ENCODE measurements around the gene PACSIN3.

PACSIN3 gene

DNA sequence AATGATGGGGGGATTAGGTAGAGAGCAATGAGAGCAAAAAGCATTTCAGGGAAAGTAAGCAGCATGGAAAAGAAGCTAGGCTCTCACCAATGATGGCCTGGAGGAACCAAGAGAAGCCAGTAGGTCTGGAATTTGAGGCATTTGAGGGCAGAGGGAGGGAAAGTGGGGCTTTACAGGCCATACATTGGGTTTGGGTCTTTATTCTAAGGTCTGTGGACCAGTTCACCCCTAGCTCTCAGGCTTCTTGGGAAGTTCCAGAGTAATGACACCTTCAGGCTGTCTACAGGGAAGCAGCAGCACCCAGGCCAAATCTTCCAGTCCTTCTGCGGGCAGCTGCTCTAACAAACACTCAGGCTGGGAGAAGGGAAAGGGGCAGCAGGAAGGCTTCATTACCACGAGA is 39.0 kb downstream of the PACSIN3 start:
- Histone ChIP-seq H3F3A (ENCODE audit: control insufficient read depth, insufficient read depth) (peaks cover 1% of the 10 kb centered on the region; the same call in 1 of the 2 replicates), H3K36me3 (ENCODE audit: control insufficient read depth, low read length) (no peaks in the 10 kb centered on the region), H3K27ac (ENCODE audit: low read depth, low read length) (no peak overlapping the region), H4K20me1 (ENCODE audit: control insufficient read depth, insufficient read depth, low read depth, low read length) (no peaks in the 10 kb centered on the region), H3K9me2 (replicated peaks; ENCODE audit: control insufficient read depth, low read length) (no peaks in the 10 kb centered on the region), H3K4me2 (ENCODE audit: low read length) (no peak overlapping the region), H3K4me1 (ENCODE audit: control insufficient read depth, low read length) (peaks cover 29% of the 10 kb centered on the region), H3K79me2 (ENCODE audit: control insufficient read depth, low read length) (no peaks in the 10 kb centered on the region), H3K27me3 (ENCODE audit: control insufficient read depth, low read length) (no peaks in the 10 kb centered on the region), H3K9me3 (ENCODE audit: control insufficient read depth, insufficient read depth, low read length) (no peaks in the 10 kb centered on the region), H3K4me3 (ENCODE audit: low read length) (no peak overlapping the region)
- no peak for TF ChIP-seq EZH2phosphoT487 (IDR thresholded peaks at IDR 0.05; ENCODE audit: borderline replicate concordance, low read length)
- TF ChIP-seq, protein P1, sequence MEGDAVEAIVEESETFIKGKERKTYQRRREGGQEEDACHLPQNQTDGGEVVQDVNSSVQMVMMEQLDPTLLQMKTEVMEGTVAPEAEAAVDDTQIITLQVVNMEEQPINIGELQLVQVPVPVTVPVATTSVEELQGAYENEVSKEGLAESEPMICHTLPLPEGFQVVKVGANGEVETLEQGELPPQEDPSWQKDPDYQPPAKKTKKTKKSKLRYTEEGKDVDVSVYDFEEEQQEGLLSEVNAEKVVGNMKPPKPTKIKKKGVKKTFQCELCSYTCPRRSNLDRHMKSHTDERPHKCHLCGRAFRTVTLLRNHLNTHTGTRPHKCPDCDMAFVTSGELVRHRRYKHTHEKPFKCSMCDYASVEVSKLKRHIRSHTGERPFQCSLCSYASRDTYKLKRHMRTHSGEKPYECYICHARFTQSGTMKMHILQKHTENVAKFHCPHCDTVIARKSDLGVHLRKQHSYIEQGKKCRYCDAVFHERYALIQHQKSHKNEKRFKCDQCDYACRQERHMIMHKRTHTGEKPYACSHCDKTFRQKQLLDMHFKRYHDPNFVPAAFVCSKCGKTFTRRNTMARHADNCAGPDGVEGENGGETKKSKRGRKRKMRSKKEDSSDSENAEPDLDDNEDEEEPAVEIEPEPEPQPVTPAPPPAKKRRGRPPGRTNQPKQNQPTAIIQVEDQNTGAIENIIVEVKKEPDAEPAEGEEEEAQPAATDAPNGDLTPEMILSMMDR (IDR thresholded peaks at IDR 0.05; ENCODE audit: low read depth, low read length, poor library complexity, severe bottlenecking), result no peak

DNA sequence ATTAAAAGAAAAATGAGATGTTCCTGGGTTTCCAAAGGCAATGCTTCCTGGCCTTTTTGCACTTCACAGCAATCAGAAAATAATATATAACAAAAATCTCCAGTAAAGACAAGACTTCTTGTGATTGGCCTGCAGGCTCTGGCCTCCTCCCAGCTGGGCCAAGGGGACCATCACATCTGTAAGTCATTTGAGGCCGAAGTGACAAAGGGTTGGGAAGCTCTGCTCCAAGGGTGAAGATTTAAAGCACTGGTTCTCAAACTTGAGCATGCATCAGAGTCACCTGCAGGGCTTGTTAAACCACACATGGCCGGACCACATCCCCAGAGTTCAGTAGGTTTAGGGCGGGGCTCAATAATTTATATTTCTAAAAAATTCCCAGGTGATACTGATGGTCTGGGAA is 41.7 kb downstream of the PACSIN3 start:
- Histone ChIP-seq H3K27me3 (ENCODE audit: control insufficient read depth, low read length) (no peaks in the 10 kb centered on the region), H3K9me2 (replicated peaks; ENCODE audit: control insufficient read depth, low read length) (no peaks in the 10 kb centered on the region), H3K36me3 (ENCODE audit: control insufficient read depth, low read length) (no peaks in the 10 kb centered on the region), H3K27ac (ENCODE audit: low read depth, low read length) (no peak overlapping the region), H3K4me3 (ENCODE audit: low read length) (no peak overlapping the region), H3F3A (ENCODE audit: control insufficient read depth, insufficient read depth) (no peaks in the 10 kb centered on the region), H3K4me1 (ENCODE audit: control insufficient read depth, low read length) (peaks cover 10% of the 10 kb centered on the region), H3K9me3 (ENCODE audit: control insufficient read depth, insufficient read depth, low read length) (no peaks in the 10 kb centered on the region), H3K79me2 (ENCODE audit: control insufficient read depth, low read length) (no peaks in the 10 kb centered on the region), H3K4me2 (ENCODE audit: low read length) (no peak overlapping the region), H4K20me1 (ENCODE audit: control insufficient read depth, insufficient read depth, low read depth, low read length) (no peaks in the 10 kb centered on the region)
- no peak for TF ChIP-seq EZH2phosphoT487 (IDR thresholded peaks at IDR 0.05; ENCODE audit: borderline replicate concordance, low read length)
- TF ChIP-seq, protein P1 (IDR thresholded peaks at IDR 0.05; ENCODE audit: low read depth, low read length, poor library complexity, severe bottlenecking), result no peak

DNA sequence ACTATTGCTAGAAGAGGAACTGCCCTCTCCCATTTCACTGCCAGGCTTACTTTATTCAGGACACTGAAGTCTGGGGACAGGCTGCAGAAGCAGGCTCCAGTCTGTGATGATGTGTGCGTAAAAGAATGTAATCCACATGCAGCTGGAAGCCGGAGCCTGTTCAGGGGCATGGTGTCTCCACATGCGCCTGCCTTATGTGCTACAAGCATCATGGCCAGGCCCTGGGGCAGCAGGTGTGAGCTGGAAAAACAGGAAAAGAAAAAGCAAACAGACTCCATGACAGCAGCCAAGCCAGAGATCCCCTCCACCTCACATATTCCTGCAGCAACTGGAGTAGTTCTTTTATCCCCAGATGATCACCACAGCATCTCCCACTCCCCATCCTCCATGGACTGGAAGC is 42.9 kb downstream of the PACSIN3 start:
- no peaks in the 10 kb centered on the region for H3K36me3 ChIP-seq (ENCODE audit: control insufficient read depth, low read length)
- peaks cover 10% of the 10 kb centered on the region for H3K4me1 ChIP-seq (ENCODE audit: control insufficient read depth, low read length)
- H3K27me3 ChIP-seq (ENCODE audit: control insufficient read depth, low read length), result no peaks in the 10 kb centered on the region
- H3K27ac ChIP-seq (ENCODE audit: low read depth, low read length), result no peak overlapping the region
- no peak overlapping the region for H3K4me3 ChIP-seq (ENCODE audit: low read length)
- no peaks in the 10 kb centered on the region for H3K9me3 ChIP-seq (ENCODE audit: control insufficient read depth, insufficient read depth, low read length)
- H3K9me2 ChIP-seq (replicated peaks; ENCODE audit: control insufficient read depth, low read length), result no peaks in the 10 kb centered on the region
- no peak for TF ChIP-seq EZH2phosphoT487 (IDR thresholded peaks at IDR 0.05; ENCODE audit: borderline replicate concordance, low read length)
- TF ChIP-seq, protein P1 (IDR thresholded peaks at IDR 0.05; ENCODE audit: low read depth, low read length, poor library complexity, severe bottlenecking), result no peak
- no peaks in the 10 kb centered on the region for H4K20me1 ChIP-seq (ENCODE audit: control insufficient read depth, insufficient read depth, low read depth, low read length)
- H3F3A ChIP-seq (ENCODE audit: control insufficient read depth, insufficient read depth), result no peaks in the 10 kb centered on the region
- H3K79me2 ChIP-seq (ENCODE audit: control insufficient read depth, low read length), result no peaks in the 10 kb centered on the region
- H3K4me2 ChIP-seq (ENCODE audit: low read length), result no peak overlapping the region

DNA sequence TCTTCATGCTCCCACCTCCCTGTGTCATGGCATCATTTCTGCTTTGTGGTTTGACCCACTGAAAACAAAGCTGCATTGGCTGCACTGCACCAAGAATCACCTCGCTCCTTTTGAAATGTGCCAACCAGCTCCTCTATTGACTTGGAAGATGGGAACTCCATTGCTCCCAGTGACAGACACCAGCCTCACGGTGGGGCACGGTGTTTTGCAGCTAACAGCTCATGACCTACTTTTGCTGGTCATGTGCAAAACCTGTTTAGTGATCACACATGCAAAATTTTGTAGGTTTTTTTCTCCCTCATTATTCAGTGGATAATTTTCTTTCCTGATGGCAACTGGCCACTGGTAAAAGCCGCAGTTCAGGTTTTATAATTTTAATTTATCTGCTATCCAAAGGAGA is 46.4 kb downstream of the PACSIN3 start:
- no peaks in the 10 kb centered on the region for H3K36me3 ChIP-seq (ENCODE audit: control insufficient read depth, low read length)
- no peaks in the 10 kb centered on the region for H3K9me3 ChIP-seq (ENCODE audit: control insufficient read depth, insufficient read depth, low read length)
- H3K4me3 ChIP-seq (ENCODE audit: low read length), result no peak overlapping the region
- no peaks in the 10 kb centered on the region for H4K20me1 ChIP-seq (ENCODE audit: control insufficient read depth, insufficient read depth, low read depth, low read length)
- H3K79me2 ChIP-seq (ENCODE audit: control insufficient read depth, low read length), result no peaks in the 10 kb centered on the region
- no peaks in the 10 kb centered on the region for H3K9me2 ChIP-seq (replicated peaks; ENCODE audit: control insufficient read depth, low read length)
- H3K27me3 ChIP-seq (ENCODE audit: control insufficient read depth, low read length), result no peaks in the 10 kb centered on the region
- TF ChIP-seq EZH2phosphoT487 (IDR thresholded peaks at IDR 0.05; ENCODE audit: borderline replicate concordance, low read length), result no peak
- TF ChIP-seq, protein P1 (IDR thresholded peaks at IDR 0.05; ENCODE audit: low read depth, low read length, poor library complexity, severe bottlenecking), result no peak
- no peak overlapping the region for H3K27ac ChIP-seq (ENCODE audit: low read depth, low read length)
- no peak overlapping the region for H3K4me2 ChIP-seq (ENCODE audit: low read length)
- no peaks in the 10 kb centered on the region for H3K4me1 ChIP-seq (ENCODE audit: control insufficient read depth, low read length)
- no peaks in the 10 kb centered on the region for H3F3A ChIP-seq (ENCODE audit: control insufficient read depth, insufficient read depth)
